GM21723 (cell line): Measurements from ENCODE around the gene TENM4.

Experiments
- ATAC-seq: cut with Tn5 transposase; IDR thresholded peaks from one replicate; pipeline ENCODE4 v1.9.1; 2021; ENCODE audit warnings: mild to moderate bottlenecking, moderate library complexity; ENCODE audit not compliant: unreplicated experiment

The TENM4 gene

GRCh38 chr11:78740199-78741071 lies 700.4 kb downstream of the TENM4 start:
- no peak for ATAC-seq

GRCh38 chr11:78737891-78738290 lies 702.9 kb downstream of the TENM4 start:
- ATAC-seq, result no peak

- no peak for ATAC-seq
These were observed 703.5 kb downstream of the TENM4 start for GRCh38 chr11:78737301-78737700.

- ATAC-seq, result no peak
These were observed 705.1 kb downstream of the TENM4 start for GRCh38 chr11:78735711-78736110.

GRCh38 chr11:78733031-78733430 lies 707.8 kb downstream of the TENM4 start:
- no peak for ATAC-seq

GRCh38 chr11:78732246-78732645 lies 708.6 kb downstream of the TENM4 start:
- no peak for ATAC-seq

- no peak for ATAC-seq
These were observed 709.8 kb downstream of the TENM4 start for GRCh38 chr11:78731027-78731426.

- ATAC-seq, result no peak
These were observed 710.5 kb downstream of the TENM4 start for GRCh38 chr11:78730267-78730824.

- ATAC-seq, result no peak
These were observed 713.0 kb downstream of the TENM4 start for GRCh38 chr11:78727816-78728215.

- ATAC-seq, result no peak
These were observed 715.6 kb downstream of the TENM4 start for GRCh38 chr11:78725200-78725599.

- ATAC-seq, result no peak
These were observed 718.0 kb downstream of the TENM4 start for GRCh38 chr11:78722786-78723185.

GRCh38 chr11:78720281-78720989 lies 720.4 kb downstream of the TENM4 start:
- ATAC-seq, result no peak

GRCh38 chr11:78717041-78717440 lies 723.8 kb downstream of the TENM4 start:
- no peak for ATAC-seq

GRCh38 chr11:78715639-78716311 lies 725.1 kb downstream of the TENM4 start:
- ATAC-seq, result peak; percentile 72

GRCh38 chr11:78714539-78714938 lies 726.3 kb downstream of the TENM4 start:
- ATAC-seq, result no peak

GRCh38 chr11:78711735-78712134 lies 729.1 kb downstream of the TENM4 start:
- no peak for ATAC-seq

- no peak for ATAC-seq
These were observed 730.4 kb downstream of the TENM4 start for GRCh38 chr11:78710417-78710816.

GRCh38 chr11:78708388-78708787 lies 732.4 kb downstream of the TENM4 start:
- no peak for ATAC-seq

GRCh38 chr11:78706551-78706950 lies 734.3 kb downstream of the TENM4 start:
- ATAC-seq, result no peak

- ATAC-seq, result no peak
These were observed 736.0 kb downstream of the TENM4 start for GRCh38 chr11:78704811-78705210.

GRCh38 chr11:78699609-78700135 lies 741.2 kb downstream of the TENM4 start:
- ATAC-seq, result no peak
